Glutamatergic neuron (in vitro differentiated cells): ENCODE measurements around the gene MRPL28. TPM values are rescaled to one million over a fixed set of nuclear protein-coding genes. Genes with fewer than 3 reads are reported as not detected.

Experiments used
- DNase-seq: peaks from one replicate; pipeline ENCODE4 v3.0.0; 2022
- H3K27ac Mint-ChIP-seq: one replicate; pipeline ENCODE4 v1.8.0; 2020; ENCODE audit warnings: mild to moderate bottlenecking, mixed read lengths, inconsistent platforms; ENCODE audit not compliant: unreplicated experiment
- H3K27me3 Mint-ChIP-seq: one replicate; pipeline ENCODE4 v1.8.0; 2020; ENCODE audit warnings: mild to moderate bottlenecking, moderate library complexity, mixed read lengths, inconsistent platforms; ENCODE audit not compliant: unreplicated experiment
- H3K36me3 Mint-ChIP-seq: one replicate; pipeline ENCODE4 v1.8.0; 2020; ENCODE audit warnings: mild to moderate bottlenecking, mixed read lengths, inconsistent platforms; ENCODE audit not compliant: unreplicated experiment
- H3K4me1 Mint-ChIP-seq: one replicate; pipeline ENCODE4 v1.8.0; 2020; ENCODE audit warnings: mild to moderate bottlenecking, low read depth, mixed read lengths, inconsistent platforms; ENCODE audit not compliant: unreplicated experiment
- H3K4me3 Mint-ChIP-seq: one replicate; pipeline ENCODE4 v1.8.0; 2020; ENCODE audit warnings: mild to moderate bottlenecking, mixed read lengths, inconsistent platforms; ENCODE audit not compliant: unreplicated experiment
- H3K9me3 Mint-ChIP-seq: one replicate; pipeline ENCODE4 v1.8.0; 2020; ENCODE audit warnings: mild to moderate bottlenecking, moderate library complexity, mixed read lengths, inconsistent platforms; ENCODE audit not compliant: unreplicated experiment
- CTCF ChIP-seq: fragments of 200-600 bp; sonication (generic); IDR thresholded peaks from one replicate; pipeline ENCODE4 v1.5.0; 2021; ENCODE audit not compliant: partially characterized antibody, unreplicated experiment
- total RNA-seq: library from RNA; stranded (reverse); fragmentation: NEBNext Ultra II Directional; extraction: Animal tissue kit (Norgen Biotek cat#: 25700); gene quantifications from one replicate; pipeline ENCODE4 v1.2.1, GENCODE V29; 2021; ENCODE audit not compliant: unreplicated experiment

The MRPL28 gene
- total RNA-seq, 1 donor from 2014 or later: 69.6 TPM

DNA sequence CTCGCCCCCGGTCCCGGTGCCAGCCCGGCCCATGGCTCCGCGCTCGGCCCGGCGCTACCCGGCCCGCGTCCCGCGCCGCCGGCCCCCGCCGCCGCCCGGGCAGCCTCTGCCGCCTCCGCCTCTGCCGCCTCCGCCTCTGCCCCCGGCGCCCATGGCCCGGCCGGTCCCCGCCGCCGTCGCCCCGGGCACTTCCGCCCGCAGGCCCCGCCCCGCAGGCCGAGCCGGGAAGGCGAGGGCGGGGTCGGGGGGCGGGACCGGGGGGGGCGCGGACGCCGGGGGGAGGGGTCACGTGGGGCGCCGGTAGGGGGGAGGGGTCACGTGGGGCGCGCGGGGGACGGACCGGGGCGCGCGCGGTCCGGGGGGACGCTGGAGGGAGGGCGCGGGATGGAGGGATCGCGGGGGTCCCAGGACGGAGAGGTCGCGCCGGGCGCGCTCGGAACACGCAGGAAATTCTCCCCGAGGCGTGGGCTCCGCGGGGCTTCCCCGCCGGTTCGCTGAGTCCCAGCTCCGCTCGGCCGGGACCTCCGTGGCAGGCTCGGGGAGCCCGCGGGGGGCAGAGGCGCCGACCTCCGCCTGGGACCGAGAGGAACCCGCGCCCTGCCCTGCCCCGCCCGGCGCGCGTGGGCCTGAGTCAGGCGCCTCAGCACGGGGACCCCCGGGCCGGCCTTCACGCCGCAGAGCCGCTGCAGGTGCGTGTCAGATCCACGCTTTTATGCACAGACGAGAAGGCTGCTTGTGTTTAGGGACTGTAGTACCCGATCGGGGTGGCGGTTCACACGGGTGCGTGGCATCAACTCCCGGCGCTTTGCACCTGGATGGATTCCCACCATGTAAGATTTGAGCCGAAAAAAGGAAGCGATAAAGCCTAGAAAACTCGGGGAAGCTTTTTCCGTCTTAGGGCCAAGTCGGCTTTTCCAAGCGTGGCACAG is 11.7 kb upstream of the MRPL28 start, which contains the start of gene PGAP6:
PGAP6 (minus strand) TSS at position 190 of the 929 bp plus-strand sequence; CDS start at position 33, 157 bp downstream.
- peaks cover 21% of the 10 kb centered on the region for H3K4me1 Mint-ChIP-seq
- peaks cover 5% of the 10 kb centered on the region for H3K27me3 Mint-ChIP-seq
- H3K36me3 Mint-ChIP-seq: no peaks in the 10 kb centered on the region
- DNase-seq: peak; percentile 73
- H3K4me3 Mint-ChIP-seq: peak within 1 kb of the TSS; percentile 87
- TF ChIP-seq CTCF: no peak
- H3K9me3 Mint-ChIP-seq: peaks cover 8% of the 10 kb centered on the region
- H3K27ac Mint-ChIP-seq: no peak within 1 kb of the TSS

DNA sequence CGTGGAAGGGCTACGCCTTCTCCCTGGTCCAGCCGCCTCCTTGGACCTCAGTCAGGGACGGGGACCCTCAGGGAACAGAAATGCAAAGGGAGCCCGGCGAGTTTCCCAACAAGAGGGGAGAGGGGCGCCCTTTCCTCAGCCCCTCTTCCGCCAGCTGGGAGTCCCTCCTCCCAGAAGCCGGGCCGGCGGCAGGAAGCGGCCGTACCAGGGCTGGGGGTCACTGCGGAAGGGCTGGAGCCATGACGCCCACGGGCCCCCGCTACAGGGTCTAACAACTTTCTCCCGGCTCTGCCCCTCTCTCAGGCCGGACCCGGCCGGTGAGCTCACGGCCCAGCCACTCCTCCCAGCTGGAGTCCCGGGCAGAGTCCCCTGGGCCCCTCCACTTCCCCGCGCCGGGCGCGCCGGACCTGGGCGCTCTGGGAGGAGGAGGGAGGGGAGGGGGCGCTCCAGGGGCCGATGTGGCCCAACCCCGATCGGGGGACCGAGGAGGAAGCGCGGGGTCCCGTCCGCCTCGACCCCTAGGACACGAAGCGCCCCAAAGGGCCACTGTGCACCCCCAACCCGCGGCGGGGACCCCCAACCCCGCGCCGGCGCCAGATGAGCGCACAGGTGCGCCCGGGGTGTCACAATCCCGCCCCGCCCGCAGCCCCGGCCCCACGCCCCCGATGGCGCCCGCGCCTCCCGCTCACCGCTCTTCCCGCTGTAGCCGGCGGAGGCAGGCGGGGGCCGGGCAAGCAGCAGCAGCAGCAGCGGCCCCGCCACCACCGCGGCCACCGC is 10.9 kb upstream of the MRPL28 start:
- Mint-ChIP-seq H3K36me3 (no peaks in the 10 kb centered on the region), H3K4me1 (peaks cover 13% of the 10 kb centered on the region), H3K27ac (no peak overlapping the region), H3K27me3 (peaks cover 5% of the 10 kb centered on the region), H3K9me3 (peaks cover 8% of the 10 kb centered on the region), H3K4me3 (peak overlapping the region; percentile 81)
- DNase-seq: peak; percentile 58
- TF ChIP-seq CTCF: no peak

DNA sequence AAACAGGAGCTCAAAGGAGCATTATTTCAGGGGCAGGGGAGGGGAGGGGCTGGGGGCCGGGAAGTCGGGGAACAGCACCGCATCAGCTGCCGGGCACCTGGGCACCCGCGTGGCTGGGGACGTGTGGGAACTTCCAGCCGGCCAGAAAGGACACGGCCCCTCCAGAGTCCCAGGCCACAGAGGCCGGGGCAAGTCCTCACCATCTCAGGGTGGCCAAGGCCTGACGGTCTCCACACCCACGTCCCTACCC is 10.3 kb upstream of the MRPL28 start:
- Mint-ChIP-seq H3K9me3 (peaks cover 8% of the 10 kb centered on the region), H3K4me1 (peaks cover 13% of the 10 kb centered on the region), H3K36me3 (no peaks in the 10 kb centered on the region), H3K27ac (no peak overlapping the region), H3K27me3 (peaks cover 5% of the 10 kb centered on the region), H3K4me3 (peak overlapping the region; percentile 81)
- no peak for TF ChIP-seq CTCF
- no peak for DNase-seq

- H3K27ac Mint-ChIP-seq: no peak overlapping the region
- peaks cover 5% of the 10 kb centered on the region for H3K27me3 Mint-ChIP-seq
- no peaks in the 10 kb centered on the region for H3K36me3 Mint-ChIP-seq
- TF ChIP-seq CTCF: no peak
- peaks cover 13% of the 10 kb centered on the region for H3K4me1 Mint-ChIP-seq
- peak overlapping the region; percentile 68 for H3K4me3 Mint-ChIP-seq
- no peak for DNase-seq
- H3K9me3 Mint-ChIP-seq: peaks cover 8% of the 10 kb centered on the region
These were observed 9.8 kb upstream of the MRPL28 start for GRCh38 chr16:379961-380761.
